ENCODE data around the gene F7. TPM values are rescaled to one million over a fixed set of nuclear protein-coding genes. Genes with fewer than 3 reads are reported as not detected.

F7 gene
- total RNA-seq, 3 donors from 2014 or later = 0.15 to 0.48 (median 0.33) TPM

DNA sequence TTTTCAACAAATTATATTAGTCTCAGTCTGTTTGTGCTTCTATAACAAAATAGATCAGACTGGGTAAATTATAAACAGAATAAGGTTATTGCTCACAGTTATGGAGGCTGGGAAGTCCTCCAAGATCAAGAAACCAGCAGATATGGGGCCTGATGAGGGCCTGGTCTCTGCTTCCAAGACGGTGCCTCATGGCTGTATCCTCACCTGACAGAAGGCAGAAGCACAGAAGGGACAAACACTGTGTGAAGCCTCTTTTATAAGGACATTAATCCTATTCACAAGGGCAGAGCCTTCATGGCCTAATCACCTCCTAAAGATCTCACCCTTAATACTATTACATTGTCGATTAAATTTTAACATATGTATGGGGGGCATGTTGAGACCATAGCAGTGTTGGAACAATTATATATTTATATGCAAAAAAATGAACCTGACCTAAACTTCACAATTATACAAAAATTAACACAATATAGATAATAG lies 29.7 kb downstream of the F7 start:
- Histone ChIP-seq H3K9me3 (no peaks in the 10 kb centered on the region), H3K4me3 (no peak overlapping the region), H3K4me1 (no peaks in the 10 kb centered on the region), H3K27me3 (no peaks in the 10 kb centered on the region), H3K27ac (no peak overlapping the region), H3K36me3 (no peaks in the 10 kb centered on the region)
- TF ChIP-seq POLR2A (IDR thresholded peaks at IDR 0.05) = no peak
- TF ChIP-seq, protein P1, sequence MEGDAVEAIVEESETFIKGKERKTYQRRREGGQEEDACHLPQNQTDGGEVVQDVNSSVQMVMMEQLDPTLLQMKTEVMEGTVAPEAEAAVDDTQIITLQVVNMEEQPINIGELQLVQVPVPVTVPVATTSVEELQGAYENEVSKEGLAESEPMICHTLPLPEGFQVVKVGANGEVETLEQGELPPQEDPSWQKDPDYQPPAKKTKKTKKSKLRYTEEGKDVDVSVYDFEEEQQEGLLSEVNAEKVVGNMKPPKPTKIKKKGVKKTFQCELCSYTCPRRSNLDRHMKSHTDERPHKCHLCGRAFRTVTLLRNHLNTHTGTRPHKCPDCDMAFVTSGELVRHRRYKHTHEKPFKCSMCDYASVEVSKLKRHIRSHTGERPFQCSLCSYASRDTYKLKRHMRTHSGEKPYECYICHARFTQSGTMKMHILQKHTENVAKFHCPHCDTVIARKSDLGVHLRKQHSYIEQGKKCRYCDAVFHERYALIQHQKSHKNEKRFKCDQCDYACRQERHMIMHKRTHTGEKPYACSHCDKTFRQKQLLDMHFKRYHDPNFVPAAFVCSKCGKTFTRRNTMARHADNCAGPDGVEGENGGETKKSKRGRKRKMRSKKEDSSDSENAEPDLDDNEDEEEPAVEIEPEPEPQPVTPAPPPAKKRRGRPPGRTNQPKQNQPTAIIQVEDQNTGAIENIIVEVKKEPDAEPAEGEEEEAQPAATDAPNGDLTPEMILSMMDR (IDR thresholded peaks at IDR 0.05) = no peak
- no peak for TF ChIP-seq POLR2AphosphoS5 (IDR thresholded peaks at IDR 0.05)
- no peak for DNase-seq (ENCODE audit: low spot score in 2 of 2)
- intact Hi-C loops (cut with DNase I; ENCODE audit: low total_unique reads) = no loop called here

DNA sequence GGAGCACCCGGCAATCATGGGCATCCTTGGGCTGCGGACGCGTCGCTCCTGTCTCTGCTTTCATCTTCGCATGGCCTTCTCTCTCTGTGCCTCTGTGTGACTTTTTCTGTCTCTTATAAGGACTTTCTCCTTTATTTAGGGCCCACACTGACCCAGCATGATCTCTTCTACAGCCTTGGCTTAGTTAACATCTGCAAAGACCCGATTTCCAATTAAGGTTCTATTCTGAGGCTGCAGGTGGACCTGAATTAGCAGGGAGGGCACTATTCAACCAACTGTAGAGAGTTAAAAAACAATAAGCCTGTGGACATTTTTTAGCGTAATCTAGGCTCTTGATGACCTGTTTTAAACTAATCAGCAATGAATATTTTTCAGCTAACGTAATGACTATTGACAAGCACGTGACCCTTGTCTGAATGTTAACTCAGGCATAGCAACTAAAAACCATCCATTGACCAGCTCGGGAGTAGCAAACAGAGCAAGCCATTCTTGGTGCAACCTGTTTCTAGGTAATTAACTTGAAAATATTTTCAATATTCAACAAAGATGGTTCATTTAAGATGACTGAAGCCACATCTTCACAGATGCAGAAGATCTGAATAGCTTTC lies 32.2 kb downstream of the F7 start:
- DNase-seq (ENCODE audit: low spot score in 2 of 2) = no peak
- Histone ChIP-seq H3K4me1 (no peaks in the 10 kb centered on the region), H3K4me3 (no peak overlapping the region), H3K9me3 (no peaks in the 10 kb centered on the region), H3K27me3 (no peaks in the 10 kb centered on the region), H3K27ac (no peak overlapping the region), H3K36me3 (no peaks in the 10 kb centered on the region)
- intact Hi-C loops (cut with DNase I; ENCODE audit: low total_unique reads) = no loop called here
- TF ChIP-seq POLR2AphosphoS5 (IDR thresholded peaks at IDR 0.05) (no peak), POLR2A (IDR thresholded peaks at IDR 0.05) (no peak)
- TF ChIP-seq, protein P1 (IDR thresholded peaks at IDR 0.05) = no peak

DNA sequence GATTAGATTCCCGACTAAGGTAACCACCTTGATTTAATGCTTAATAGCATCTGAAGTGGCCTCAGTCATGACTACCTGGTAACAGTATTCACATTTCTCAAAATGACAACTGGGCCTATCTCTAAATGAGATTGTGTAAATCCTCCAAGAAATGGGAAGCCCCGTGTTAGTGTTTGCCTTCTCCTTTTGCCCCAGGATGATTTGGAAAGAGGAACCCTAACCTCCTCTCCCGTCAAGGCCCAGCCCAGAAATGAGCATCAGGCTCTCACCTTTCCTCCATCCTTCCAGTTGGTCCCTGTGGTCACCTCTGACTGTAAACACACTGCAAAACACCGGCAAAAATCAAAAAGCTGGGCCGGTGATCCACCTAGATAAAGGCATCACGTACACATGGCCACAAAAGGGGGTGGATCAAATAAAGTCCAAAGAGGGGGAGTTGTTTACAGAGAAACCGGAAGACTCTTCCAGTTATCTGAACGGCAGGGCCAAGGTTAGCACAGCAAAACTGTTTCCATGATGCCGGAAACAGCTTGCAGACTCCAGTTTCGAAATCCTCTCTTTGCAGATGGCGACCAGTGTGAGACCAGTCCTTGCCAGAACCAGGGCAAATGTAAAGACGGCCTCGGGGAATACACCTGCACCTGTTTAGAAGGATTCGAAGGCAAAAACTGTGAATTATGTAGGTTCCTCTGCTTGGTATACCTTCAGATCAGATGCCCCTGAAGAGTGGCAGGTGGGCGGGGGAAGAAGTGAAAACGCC lies 33.4 kb downstream of the F7 start:
- Histone ChIP-seq H3K27ac (no peak overlapping the region), H3K9me3 (no peaks in the 10 kb centered on the region), H3K4me3 (no peak overlapping the region), H3K27me3 (no peaks in the 10 kb centered on the region), H3K36me3 (no peaks in the 10 kb centered on the region), H3K4me1 (no peaks in the 10 kb centered on the region)
- TF ChIP-seq POLR2A (IDR thresholded peaks at IDR 0.05) = no peak
- TF ChIP-seq, protein P1 (IDR thresholded peaks at IDR 0.05) = no peak
- TF ChIP-seq POLR2AphosphoS5 (IDR thresholded peaks at IDR 0.05) = no peak
- intact Hi-C loops (cut with DNase I; ENCODE audit: low total_unique reads) = no loop called here
- DNase-seq (ENCODE audit: low spot score in 2 of 2) = peak in 1 of 2 donors; percentile 27

DNA sequence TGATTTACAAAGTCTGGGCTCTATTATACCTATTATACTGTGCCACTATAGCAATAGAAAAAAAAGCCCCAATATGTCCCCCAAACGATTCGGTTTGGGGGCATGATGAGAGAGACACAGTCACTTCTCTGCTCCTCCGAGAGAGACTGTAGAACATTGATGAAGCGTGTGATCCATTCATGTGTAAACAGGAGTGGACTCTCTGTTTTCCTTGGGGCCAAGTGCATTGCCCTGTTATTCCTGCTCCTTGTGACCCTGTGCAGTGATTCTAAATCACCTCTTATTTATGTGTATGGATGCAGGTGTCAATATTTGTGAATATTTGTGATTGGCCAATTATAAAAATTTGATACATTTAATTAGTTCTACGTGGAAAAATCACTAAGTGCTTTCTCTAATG lies 34.0 kb downstream of the F7 start:
- H3K36me3 ChIP-seq = no peaks in the 10 kb centered on the region
- intact Hi-C loops (cut with DNase I; ENCODE audit: low total_unique reads) = no loop called here
- H3K9me3 ChIP-seq = no peaks in the 10 kb centered on the region
- no peak for DNase-seq (ENCODE audit: low spot score in 2 of 2)
- H3K27me3 ChIP-seq = no peaks in the 10 kb centered on the region
- TF ChIP-seq, protein P1 (IDR thresholded peaks at IDR 0.05) = no peak
- TF ChIP-seq POLR2AphosphoS5 (IDR thresholded peaks at IDR 0.05) = no peak
- no peak for TF ChIP-seq POLR2A (IDR thresholded peaks at IDR 0.05)
- H3K4me1 ChIP-seq = no peaks in the 10 kb centered on the region
- no peak overlapping the region for H3K4me3 ChIP-seq
- H3K27ac ChIP-seq = no peak overlapping the region
